OCI-LY3 (cell line): ENCODE results near the gene PHACTR3.

Experiments used
- EZH2phosphoT487 ChIP-seq: fragments of 200-600 bp; shearing (Covaris generic); IDR thresholded peaks from 2 replicates; pipeline ENCODE4 v1.6.1; 2018; ENCODE audit warnings: antibody characterized with exemption, mixed run types, low read depth
- TF ChIP-seq, protein P1 (sequence below): fragments of 200-600, 300-600 bp; sonication (generic); IDR thresholded peaks from 2 replicates; pipeline ENCODE4 v1.5.1; 2014; ENCODE audit warnings: antibody characterized with exemption, low read length, low read depth

DNA sequence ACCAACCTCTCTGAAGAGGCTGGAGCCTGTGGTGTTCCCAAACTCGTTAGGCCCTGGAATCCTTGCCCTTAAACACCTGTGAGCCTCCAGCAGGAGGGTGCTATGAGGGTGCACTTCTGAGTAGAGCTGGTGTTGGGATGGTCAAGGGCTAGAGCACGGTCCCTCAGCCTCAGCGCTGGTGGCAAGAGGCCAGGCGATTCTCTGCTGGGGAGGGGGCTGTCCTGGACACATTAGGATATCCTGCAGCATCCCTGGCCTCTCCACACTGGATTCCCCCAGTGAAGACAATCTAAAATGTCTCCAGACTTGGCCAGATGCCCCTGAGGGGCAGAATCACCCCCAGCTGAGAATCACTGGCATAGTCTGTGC is 171.3 kb downstream of the PHACTR3 start:
- TF ChIP-seq, protein P1, sequence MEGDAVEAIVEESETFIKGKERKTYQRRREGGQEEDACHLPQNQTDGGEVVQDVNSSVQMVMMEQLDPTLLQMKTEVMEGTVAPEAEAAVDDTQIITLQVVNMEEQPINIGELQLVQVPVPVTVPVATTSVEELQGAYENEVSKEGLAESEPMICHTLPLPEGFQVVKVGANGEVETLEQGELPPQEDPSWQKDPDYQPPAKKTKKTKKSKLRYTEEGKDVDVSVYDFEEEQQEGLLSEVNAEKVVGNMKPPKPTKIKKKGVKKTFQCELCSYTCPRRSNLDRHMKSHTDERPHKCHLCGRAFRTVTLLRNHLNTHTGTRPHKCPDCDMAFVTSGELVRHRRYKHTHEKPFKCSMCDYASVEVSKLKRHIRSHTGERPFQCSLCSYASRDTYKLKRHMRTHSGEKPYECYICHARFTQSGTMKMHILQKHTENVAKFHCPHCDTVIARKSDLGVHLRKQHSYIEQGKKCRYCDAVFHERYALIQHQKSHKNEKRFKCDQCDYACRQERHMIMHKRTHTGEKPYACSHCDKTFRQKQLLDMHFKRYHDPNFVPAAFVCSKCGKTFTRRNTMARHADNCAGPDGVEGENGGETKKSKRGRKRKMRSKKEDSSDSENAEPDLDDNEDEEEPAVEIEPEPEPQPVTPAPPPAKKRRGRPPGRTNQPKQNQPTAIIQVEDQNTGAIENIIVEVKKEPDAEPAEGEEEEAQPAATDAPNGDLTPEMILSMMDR = no peak
- no peak for TF ChIP-seq EZH2phosphoT487
